HG02870 (cell line): ENCODE results near the gene KIF16B.
"Not testable (repeated sequence)": the region's sequence is repeated elsewhere in the genome, so short reads cannot be mapped to it uniquely, and the experiment has no call there.

Source experiments
- ATAC-seq: cut with Tn5 transposase; IDR thresholded peaks from one replicate; pipeline ENCODE4 v1.9.1; 2021; ENCODE audit warnings: mild to moderate bottlenecking, moderate library complexity; ENCODE audit not compliant: unreplicated experiment

The KIF16B gene

GRCh38 chr20:16439540-16439939 lies 133.7 kb downstream of the KIF16B start:
- not testable (repeated sequence) for ATAC-seq

- ATAC-seq: no peak
These were observed 135.1 kb downstream of the KIF16B start for GRCh38 chr20:16438100-16438499.

GRCh38 chr20:16437387-16437996 lies 135.8 kb downstream of the KIF16B start:
- ATAC-seq: no peak

- peak; percentile 95 for ATAC-seq
These were observed 139.1 kb downstream of the KIF16B start for GRCh38 chr20:16434062-16434664.

GRCh38 chr20:16433293-16433580 lies 140.0 kb downstream of the KIF16B start:
- no peak for ATAC-seq

GRCh38 chr20:16432466-16433292 lies 140.6 kb downstream of the KIF16B start:
- no peak for ATAC-seq

DNA sequence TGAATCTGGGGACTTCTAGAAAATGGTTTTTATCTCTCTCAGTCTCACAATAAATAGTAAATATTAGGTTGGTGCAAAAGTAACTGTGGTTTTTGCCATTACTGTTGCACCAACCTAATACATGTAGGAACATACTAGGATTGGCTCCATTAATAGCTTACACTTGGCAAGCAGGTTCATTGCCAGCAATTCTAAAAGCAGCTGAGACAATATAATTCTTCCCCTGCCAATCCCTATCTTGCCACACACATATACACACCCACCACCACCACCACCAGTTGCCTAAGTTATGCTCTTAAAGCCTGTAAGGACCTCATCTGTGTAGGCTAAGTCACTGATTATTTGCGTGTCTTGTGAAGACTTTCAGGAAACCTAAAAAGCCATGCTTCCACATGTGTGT lies 145.1 kb downstream of the KIF16B start:
- no peak for ATAC-seq

DNA sequence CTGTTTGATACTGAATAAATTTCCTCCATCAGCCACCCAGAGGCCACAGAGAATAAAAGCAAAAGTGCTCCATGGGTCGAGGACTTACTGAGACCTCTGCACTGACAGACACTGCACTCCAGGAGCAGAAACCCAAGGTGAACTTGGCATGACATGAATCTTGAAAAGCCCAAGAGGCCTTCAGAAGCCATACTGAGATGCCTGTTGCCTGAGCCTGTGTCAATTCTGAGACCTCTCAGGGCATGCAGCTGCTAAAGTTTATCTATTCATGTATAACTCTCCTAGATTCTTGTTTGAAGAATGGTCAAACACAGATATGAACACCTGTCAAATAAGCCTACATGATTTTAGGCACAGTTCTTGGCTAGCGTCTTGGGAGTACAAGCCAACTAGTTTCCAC lies 145.7 kb downstream of the KIF16B start:
- ATAC-seq: no peak

GRCh38 chr20:16424780-16425179 lies 148.5 kb downstream of the KIF16B start:
- no peak for ATAC-seq

- no peak for ATAC-seq
These were observed 149.7 kb downstream of the KIF16B start for GRCh38 chr20:16423311-16424212.

DNA sequence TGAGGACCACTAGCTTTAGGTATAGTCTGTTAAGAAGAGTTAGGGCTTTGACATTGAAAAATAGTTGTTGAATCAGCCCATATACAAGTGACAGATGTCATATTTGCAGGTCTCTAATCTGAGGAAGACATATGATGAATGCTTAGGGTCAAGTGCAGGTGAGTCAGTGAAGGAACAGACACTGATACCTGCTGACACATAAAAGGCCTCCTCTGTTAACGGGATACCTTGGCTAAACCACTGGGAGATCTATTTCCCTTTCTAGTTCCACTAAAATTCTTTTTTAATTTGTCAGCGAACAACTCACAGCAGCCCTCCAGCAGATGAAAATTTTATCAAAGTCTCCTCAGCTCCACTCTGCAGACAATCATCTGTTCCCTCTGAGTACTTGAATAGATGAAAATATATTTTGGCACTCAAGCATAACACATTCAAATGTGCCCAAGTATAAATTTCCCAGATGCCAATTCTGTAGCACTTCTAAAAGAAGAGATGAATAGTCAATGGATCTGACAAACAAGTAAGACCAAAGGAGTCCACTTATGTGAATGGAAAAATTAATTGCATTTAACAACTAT lies 154.0 kb downstream of the KIF16B start:
- ATAC-seq: no peak

DNA sequence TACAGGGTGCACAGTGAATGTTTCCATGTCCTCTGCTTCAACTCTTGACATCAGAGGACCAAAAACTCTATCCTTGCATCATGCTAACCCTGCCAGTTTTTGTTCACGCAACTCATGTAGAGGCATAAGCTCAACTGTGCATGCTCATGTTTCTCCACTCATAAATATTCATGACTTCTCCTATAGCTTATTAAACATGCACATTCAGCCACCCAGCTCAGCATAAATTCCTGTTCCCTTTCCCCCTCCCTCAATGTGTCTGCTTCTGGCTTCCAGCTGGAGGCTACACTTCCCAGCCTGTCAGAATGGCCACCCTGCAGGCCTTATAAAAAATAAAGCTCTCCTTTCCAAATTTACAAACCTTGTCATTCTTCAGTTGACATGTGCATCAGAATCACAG lies 154.6 kb downstream of the KIF16B start:
- ATAC-seq: no peak

DNA sequence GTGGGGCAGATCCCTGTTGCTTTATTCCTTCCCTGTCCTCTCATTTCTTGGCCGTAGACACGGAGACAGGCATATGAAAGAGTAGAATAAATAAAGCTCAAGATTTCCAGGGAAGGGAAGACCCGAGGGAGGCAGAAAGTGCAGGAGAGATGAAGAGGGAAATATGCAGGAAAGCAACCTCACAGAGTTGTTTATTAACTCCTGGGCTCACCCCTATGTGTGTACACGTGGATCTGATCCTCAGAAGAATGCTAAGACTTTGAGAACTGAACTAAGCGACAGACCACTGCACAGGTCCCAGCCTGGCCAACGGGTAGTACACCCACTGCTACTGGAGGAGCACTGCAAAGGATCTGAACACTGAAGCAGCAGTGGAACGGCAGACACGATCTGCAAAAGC lies 156.2 kb downstream of the KIF16B start:
- ATAC-seq: no peak

GRCh38 chr20:16415071-16416053 lies 157.9 kb downstream of the KIF16B start:
- no peak for ATAC-seq

DNA sequence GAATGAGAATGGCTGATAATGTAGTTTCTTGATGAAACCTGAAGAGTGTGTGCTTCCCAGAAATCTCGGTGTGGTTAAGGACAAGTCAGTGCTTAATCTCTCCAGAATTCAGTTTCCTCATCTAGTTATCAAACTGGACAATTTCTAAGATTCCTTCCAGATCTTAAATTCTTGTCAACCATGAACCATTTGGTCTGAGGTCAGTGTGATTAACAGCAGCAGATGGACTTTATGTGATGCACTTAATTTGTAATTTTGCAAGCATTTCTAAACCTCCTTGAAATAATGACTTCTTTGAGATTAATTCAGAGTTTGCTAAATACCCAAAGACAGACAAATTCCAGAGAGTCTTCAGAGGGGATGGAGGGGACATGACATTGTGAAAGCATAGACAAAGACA lies 160.3 kb downstream of the KIF16B start:
- ATAC-seq: no peak

DNA sequence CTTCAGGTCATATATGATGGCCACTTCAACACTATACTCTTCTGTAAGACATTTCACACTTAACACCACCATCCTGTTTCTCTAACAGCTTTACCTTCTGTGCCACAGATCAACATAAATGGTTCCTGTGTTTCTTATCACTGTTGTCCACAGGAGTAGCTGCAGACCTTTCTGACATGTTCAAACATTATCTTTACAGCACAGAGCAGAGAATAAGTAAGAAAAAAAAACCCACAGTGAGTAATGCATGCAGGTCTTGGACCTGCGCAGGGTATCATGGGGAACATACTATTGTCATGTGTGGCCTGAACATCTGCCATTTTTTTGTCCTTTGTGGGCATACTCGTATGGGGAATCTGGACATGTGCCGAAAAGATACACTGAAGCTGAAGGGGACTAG lies 161.9 kb downstream of the KIF16B start:
- no peak for ATAC-seq

DNA sequence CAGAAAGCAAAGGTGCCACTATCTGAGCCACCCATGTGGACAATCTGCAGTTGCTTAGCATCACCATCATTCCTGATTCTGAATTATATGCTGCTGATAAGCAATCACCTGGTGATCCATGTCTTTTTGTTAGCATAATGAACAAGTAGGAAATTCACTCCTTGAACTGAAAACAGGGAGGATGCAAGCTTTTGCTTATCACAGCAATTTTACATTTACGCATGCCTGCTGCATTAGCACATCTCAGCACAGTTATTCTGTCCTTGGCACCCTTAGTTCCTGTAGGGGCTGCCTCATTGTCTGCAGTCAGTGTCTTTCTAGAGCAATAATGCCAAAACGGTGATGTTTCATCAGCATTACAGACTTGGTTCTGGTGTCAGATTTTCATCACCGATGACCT lies 162.6 kb downstream of the KIF16B start:
- no peak for ATAC-seq

DNA sequence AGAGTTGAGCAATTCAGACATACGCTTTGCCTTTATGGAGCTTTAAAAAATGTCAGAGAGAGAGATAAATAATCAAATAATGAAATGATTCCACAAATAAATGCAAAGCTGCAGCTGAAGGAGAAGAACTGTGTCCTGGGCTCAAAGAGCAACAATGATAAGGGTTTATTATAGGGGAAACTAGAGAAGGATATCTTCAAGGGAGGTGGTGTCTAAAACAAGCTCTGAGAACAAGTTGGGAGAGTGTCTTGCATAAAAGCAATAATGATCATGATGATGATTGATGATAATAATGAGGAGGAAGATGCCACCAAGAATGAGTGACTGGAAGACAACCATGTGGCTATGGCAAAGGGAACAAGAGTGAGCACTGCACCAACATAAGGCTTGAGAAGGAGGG lies 164.3 kb downstream of the KIF16B start:
- no peak for ATAC-seq

GRCh38 chr20:16407251-16408067 lies 165.8 kb downstream of the KIF16B start:
- ATAC-seq: no peak
